RPMI7951 (cell line): Measurements from ENCODE around the gene AJAP1. TPM values are rescaled to one million over a fixed set of nuclear protein-coding genes. Genes with fewer than 3 reads are reported as not detected.

Experiments
- DNase-seq: peaks from one replicate; pipeline ENCODE4 v3.0.0-alpha.2; 2012; ENCODE audit warnings: low read depth
- total RNA-seq: library from RNA; depleted of rRNA; stranded (reverse); fragments of >200 nt; shearing (Covaris generic); gene quantifications from 2 replicates; pipeline ENCODE4 v1.2.3, GENCODE V29; 2014

Gene AJAP1
- total RNA-seq, 1 experiment from 2014 or later, result 2.2 TPM

GRCh38 chr1:4678066-4678717, 23.8 kb downstream of the AJAP1 start:
- no peak for DNase-seq

- no peak for DNase-seq
Observed at GRCh38 chr1:4681026-4681425, 26.6 kb downstream of the AJAP1 start.

- no peak for DNase-seq
Observed at GRCh38 chr1:4682607-4683220, 28.3 kb downstream of the AJAP1 start.

- DNase-seq, result peak; percentile 69
Observed at GRCh38 chr1:4684136-4684535, 29.7 kb downstream of the AJAP1 start.

GRCh38 chr1:4684864-4685522, 30.6 kb downstream of the AJAP1 start:
- DNase-seq, result no peak

GRCh38 chr1:4685523-4685865, 31.1 kb downstream of the AJAP1 start:
- no peak for DNase-seq

- DNase-seq, result no peak
Observed at GRCh38 chr1:4687943-4688342, 33.5 kb downstream of the AJAP1 start.

GRCh38 chr1:4689271-4689935, 35.0 kb downstream of the AJAP1 start:
- DNase-seq, result no peak

- DNase-seq, result no peak
Observed at GRCh38 chr1:4689941-4690635, 35.7 kb downstream of the AJAP1 start.

GRCh38 chr1:4690951-4691675, 36.7 kb downstream of the AJAP1 start:
- peak; percentile 77 for DNase-seq

- no peak for DNase-seq
Observed at GRCh38 chr1:4691766-4692405, 37.5 kb downstream of the AJAP1 start.

- DNase-seq, result no peak
Observed at GRCh38 chr1:4692437-4692836, 38.0 kb downstream of the AJAP1 start.

GRCh38 chr1:4693331-4693730, 38.9 kb downstream of the AJAP1 start:
- no peak for DNase-seq

GRCh38 chr1:4693891-4694290, 39.5 kb downstream of the AJAP1 start:
- no peak for DNase-seq

GRCh38 chr1:4694492-4694891, 40.1 kb downstream of the AJAP1 start:
- no peak for DNase-seq

GRCh38 chr1:4695241-4695640, 40.8 kb downstream of the AJAP1 start:
- DNase-seq, result no peak

GRCh38 chr1:4696161-4696745, 41.8 kb downstream of the AJAP1 start:
- DNase-seq, result no peak

GRCh38 chr1:4696753-4697152, 42.3 kb downstream of the AJAP1 start:
- DNase-seq, result no peak

- no peak for DNase-seq
Observed at GRCh38 chr1:4697801-4698200, 43.4 kb downstream of the AJAP1 start.

- DNase-seq, result no peak
Observed at GRCh38 chr1:4698911-4699310, 44.5 kb downstream of the AJAP1 start.
